ENCODE measurements around the gene C2CD4D. TPM values are rescaled to one million over a fixed set of nuclear protein-coding genes. Genes with fewer than 3 reads are reported as not detected.

Gene C2CD4D
- total and polyA plus RNA-seq, 7 donors: 0.47 TPM; not detected in 6

DNA sequence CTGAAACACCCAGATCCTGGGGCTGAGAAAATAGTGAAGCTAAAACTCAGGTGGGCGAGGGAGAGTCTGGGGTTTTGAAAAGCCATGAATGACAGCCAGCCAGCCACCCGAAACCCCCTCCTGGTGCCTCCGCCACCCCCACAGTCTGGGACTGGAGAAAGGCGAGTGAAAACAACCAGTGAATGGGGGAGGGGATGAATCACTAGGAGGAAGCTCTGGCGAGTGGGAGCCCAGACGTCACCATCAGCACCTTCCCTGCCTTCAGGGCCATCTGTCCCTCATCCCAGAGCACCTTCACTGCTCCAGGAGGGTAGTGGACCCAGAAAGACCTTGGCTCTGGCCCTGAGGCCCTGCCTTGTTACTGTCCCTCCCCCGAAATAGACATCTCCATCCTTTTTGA, 17.2 kb downstream of the C2CD4D start:
- no peak for DNase-seq
- 76 to 82% (median 77%) methylated on average over 6 to 7 of the region's 7 CpGs for WGBS, 3 donors

GRCh38 chr1:151820940-151821339, 18.7 kb downstream of the C2CD4D start:
- ATAC-seq (peak in 3 of 4 donors; percentile 24 to 65 (median 48)), DNase-seq (peak; percentile 33 to 77)
- peaks cover 14% of the 10 kb centered on the region for H3K4me1 ChIP-seq
- TF ChIP-seq, protein P1, sequence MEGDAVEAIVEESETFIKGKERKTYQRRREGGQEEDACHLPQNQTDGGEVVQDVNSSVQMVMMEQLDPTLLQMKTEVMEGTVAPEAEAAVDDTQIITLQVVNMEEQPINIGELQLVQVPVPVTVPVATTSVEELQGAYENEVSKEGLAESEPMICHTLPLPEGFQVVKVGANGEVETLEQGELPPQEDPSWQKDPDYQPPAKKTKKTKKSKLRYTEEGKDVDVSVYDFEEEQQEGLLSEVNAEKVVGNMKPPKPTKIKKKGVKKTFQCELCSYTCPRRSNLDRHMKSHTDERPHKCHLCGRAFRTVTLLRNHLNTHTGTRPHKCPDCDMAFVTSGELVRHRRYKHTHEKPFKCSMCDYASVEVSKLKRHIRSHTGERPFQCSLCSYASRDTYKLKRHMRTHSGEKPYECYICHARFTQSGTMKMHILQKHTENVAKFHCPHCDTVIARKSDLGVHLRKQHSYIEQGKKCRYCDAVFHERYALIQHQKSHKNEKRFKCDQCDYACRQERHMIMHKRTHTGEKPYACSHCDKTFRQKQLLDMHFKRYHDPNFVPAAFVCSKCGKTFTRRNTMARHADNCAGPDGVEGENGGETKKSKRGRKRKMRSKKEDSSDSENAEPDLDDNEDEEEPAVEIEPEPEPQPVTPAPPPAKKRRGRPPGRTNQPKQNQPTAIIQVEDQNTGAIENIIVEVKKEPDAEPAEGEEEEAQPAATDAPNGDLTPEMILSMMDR (IDR thresholded peaks at IDR 0.05): no peak
- no peaks in the 10 kb centered on the region for H3K27me3 ChIP-seq (ENCODE audit: insufficient read depth in 3 of 3, low read length in 2 of 3)
- intact Hi-C loops (cut with DNase I): no loop called here
- 2 to 4% (median 2%) methylated on average over 2 of the region's 2 CpGs for WGBS, 3 donors
- no peak overlapping the region for H3K27ac ChIP-seq
- H3K9me3 ChIP-seq: no peaks in the 10 kb centered on the region
- H3K4me3 ChIP-seq: no peak overlapping the region
- peaks cover 0 to 13% of the 10 kb centered on the region in 2 donors for H3K36me3 ChIP-seq (ENCODE audit: insufficient read depth in 1 of 2, low read depth in 1 of 2)

More for the DNA sequence above, 17.2 kb downstream of the C2CD4D start:
- Histone ChIP-seq H3K4me3 (no peak overlapping the region), H3K27ac (no peak overlapping the region), H3K27me3 (ENCODE audit: insufficient read depth in 3 of 3, low read length in 2 of 3) (no peaks in the 10 kb centered on the region), H3K36me3 (ENCODE audit: insufficient read depth in 1 of 2, low read depth in 1 of 2) (no peaks in the 10 kb centered on the region), H3K9me3 (no peaks in the 10 kb centered on the region), H3K4me1 (peaks cover 24% of the 10 kb centered on the region)
- TF ChIP-seq, protein P1 (IDR thresholded peaks at IDR 0.05): no peak
- intact Hi-C loops (cut with DNase I): no loop called here
- ATAC-seq: no peak

DNA sequence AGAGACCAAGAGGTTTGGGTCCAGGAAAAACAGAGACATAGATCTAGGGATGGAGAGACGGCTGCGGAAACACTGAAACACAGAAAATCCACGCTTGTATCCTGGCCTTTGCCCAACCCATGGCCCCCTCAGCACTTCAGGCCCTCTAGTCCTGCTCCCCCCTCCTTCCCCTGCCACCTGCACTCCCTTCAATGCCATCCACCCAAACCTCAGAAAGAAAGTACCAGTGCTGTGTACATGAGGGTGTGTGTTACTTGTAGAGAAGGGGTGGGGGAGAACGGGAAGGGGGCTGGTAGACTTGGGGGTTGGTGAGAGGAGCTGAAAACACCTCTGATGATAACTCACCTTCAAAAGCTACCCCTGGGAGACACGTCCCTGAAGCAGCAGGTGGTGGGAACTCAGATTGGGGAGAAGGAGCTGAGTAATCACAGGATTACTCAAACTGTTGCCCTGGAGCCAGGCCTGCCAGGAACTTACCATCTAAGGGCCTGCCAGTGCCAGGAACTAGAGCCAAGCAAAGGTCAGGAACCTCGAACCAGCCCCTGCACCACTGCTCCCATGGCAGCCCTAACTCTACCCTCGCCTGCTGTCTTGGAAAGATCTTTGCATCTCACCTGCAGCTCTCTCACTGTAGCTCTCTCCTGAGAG, 19.5 kb downstream of the C2CD4D start:
- Histone ChIP-seq H3K9me3 (no peaks in the 10 kb centered on the region), H3K4me3 (no peak overlapping the region), H3K36me3 (ENCODE audit: insufficient read depth in 1 of 2, low read depth in 1 of 2) (peaks cover 0 to 20% of the 10 kb centered on the region in 2 donors), H3K27me3 (ENCODE audit: insufficient read depth in 3 of 3, low read length in 2 of 3) (no peaks in the 10 kb centered on the region), H3K4me1 (peaks cover 8% of the 10 kb centered on the region), H3K27ac (peak overlapping the region; percentile 23)
- TF ChIP-seq, protein P1 (IDR thresholded peaks at IDR 0.05): no peak
- intact Hi-C loops (cut with DNase I): no loop called here
- peak; percentile 47 to 81 (median 71) for ATAC-seq
- DNase-seq: peak in 1 of 2 donors; percentile 62
- WGBS, 3 donors: 64 to 70% (median 69%) methylated on average over 7 of the region's 7 CpGs

DNA sequence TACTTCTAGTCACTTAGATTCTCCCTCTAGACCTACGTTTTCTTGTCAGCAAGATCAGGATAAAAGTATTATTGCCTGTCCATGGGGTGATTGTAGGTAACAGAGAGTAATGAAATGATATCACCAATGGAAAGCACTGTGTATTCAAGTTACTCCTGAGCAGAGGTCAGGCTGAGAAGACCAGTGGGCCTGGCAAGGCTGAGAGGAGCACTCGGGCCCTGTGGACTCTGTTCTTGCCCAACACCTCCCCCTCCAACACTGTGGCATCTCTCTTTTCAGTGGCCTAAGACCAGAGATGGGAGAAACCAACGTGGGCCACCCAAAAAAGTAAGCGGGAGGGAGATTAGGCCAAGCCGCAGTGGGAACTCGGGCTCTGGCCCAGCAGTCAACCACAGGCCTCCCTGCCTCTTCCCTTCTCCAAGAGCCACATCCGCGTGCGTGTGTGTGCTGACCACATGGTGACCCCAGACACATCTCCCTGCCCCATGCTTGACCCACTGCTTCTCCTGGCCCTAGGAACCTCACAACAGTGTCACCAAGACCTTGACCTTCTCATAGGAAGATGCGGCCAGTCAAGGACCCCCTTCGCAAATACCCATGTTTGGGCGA, 20.3 kb downstream of the C2CD4D start:
- no peaks in the 10 kb centered on the region for H3K27me3 ChIP-seq (ENCODE audit: insufficient read depth in 3 of 3, low read length in 2 of 3)
- DNase-seq (no peak), ATAC-seq (no peak)
- peaks cover 0 to 28% of the 10 kb centered on the region in 2 donors for H3K36me3 ChIP-seq (ENCODE audit: insufficient read depth in 1 of 2, low read depth in 1 of 2)
- intact Hi-C loops (cut with DNase I): no loop called here
- H3K4me3 ChIP-seq: no peak overlapping the region
- H3K9me3 ChIP-seq: no peaks in the 10 kb centered on the region
- peaks cover 8% of the 10 kb centered on the region for H3K4me1 ChIP-seq
- peak overlapping the region; percentile 23 for H3K27ac ChIP-seq
- 72 to 91% (median 84%) methylated on average over 12 of the region's 12 CpGs for WGBS, 3 donors
- TF ChIP-seq, protein P1 (IDR thresholded peaks at IDR 0.05): no peak

All from psoas muscle (tissue), 8 donors.